VCaP (cell line): ENCODE measurements around the gene IDI2.
"Not testable (repeated sequence)": the region's sequence is repeated elsewhere in the genome, so short reads cannot be mapped to it uniquely, and the experiment has no call there.

Source experiments
- H3K27ac ChIP-seq: fragments of 450-650 bp; 2 replicates; pipeline ENCODE4 v1.5.1; 2017
- CTCF ChIP-seq: fragments of 450-650 bp; conservative IDR thresholded peaks from 2 replicates; pipeline ENCODE4 v1.5.1; 2017; ENCODE audit warnings: mild to moderate bottlenecking, moderate library complexity

Gene IDI2

GRCh38 chr10:1022413-1022812 is 3.2 kb downstream of the IDI2 start:
- H3K27ac ChIP-seq = no peak overlapping the region
- TF ChIP-seq CTCF = no peak

- no peak overlapping the region for H3K27ac ChIP-seq
- TF ChIP-seq CTCF = no peak
Observed at GRCh38 chr10:1020958-1021357, 4.7 kb downstream of the IDI2 start.

GRCh38 chr10:1020460-1020859 is 5.2 kb downstream of the IDI2 start:
- H3K27ac ChIP-seq = no peak overlapping the region
- TF ChIP-seq CTCF = no peak

GRCh38 chr10:1019362-1019761 is 6.3 kb downstream of the IDI2 start:
- no peak overlapping the region for H3K27ac ChIP-seq
- TF ChIP-seq CTCF = no peak

GRCh38 chr10:1015688-1016087 is 10.0 kb downstream of the IDI2 start:
- TF ChIP-seq CTCF = no peak
- no peak overlapping the region for H3K27ac ChIP-seq

- H3K27ac ChIP-seq = no peak overlapping the region
- no peak for TF ChIP-seq CTCF
Observed at GRCh38 chr10:1011696-1012095, 14.0 kb downstream of the IDI2 start.

- TF ChIP-seq CTCF = no peak
- H3K27ac ChIP-seq = no peak overlapping the region
Observed at GRCh38 chr10:1010703-1011102, 15.0 kb downstream of the IDI2 start.

GRCh38 chr10:1009947-1010346 is 15.7 kb downstream of the IDI2 start:
- not testable (repeated sequence) for H3K27ac ChIP-seq
